ENCODE measurements around the gene ARAP1. TPM values are rescaled to one million over a fixed set of nuclear protein-coding genes. Genes with fewer than 3 reads are reported as not detected.

The ARAP1 gene
- total RNA-seq, 1 donor from 2014 or later = 17.6 TPM

GRCh38 chr11:72720784-72721183, 31.4 kb downstream of the ARAP1 start:
- H3K27ac ChIP-seq = no peak overlapping the region
- no peak overlapping the region for H2AFZ ChIP-seq (replicated peaks)
- Mint-ChIP-seq H3K27me3 (ENCODE audit: insufficient read depth, low read depth) (peaks cover 2% of the 10 kb centered on the region), H3K4me1 (peaks cover 58% of the 10 kb centered on the region), H3K4me3 (no peak overlapping the region), H3K27ac (peak overlapping the region; percentile 66), H3K36me3 (no peaks in the 10 kb centered on the region), H3K9me3 (no peaks in the 10 kb centered on the region)
- H3K9ac ChIP-seq = no peak overlapping the region
- no peak overlapping the region for H3K4me3 ChIP-seq
- H3K4me2 ChIP-seq = no peak overlapping the region
- peaks cover 8% of the 10 kb centered on the region for H4K20me1 ChIP-seq (ENCODE audit: low read depth)
- H3K27me3 ChIP-seq = no peaks in the 10 kb centered on the region
- H3K4me1 ChIP-seq = no peaks in the 10 kb centered on the region
- H3F3A ChIP-seq (ENCODE audit: low read depth) = no peaks in the 10 kb centered on the region
- peaks cover 9% of the 10 kb centered on the region for H3K79me2 ChIP-seq (ENCODE audit: low read depth)
- H3K36me3 ChIP-seq = no peaks in the 10 kb centered on the region
- no peak for TF ChIP-seq EZH2 (IDR thresholded peaks at IDR 0.05)
- no peaks in the 10 kb centered on the region for H3K9me3 ChIP-seq (ENCODE audit: low read depth)
- no peak for DNase-seq (ENCODE audit: low spot score)

- Histone ChIP-seq H3K9ac (no peak overlapping the region), H3K36me3 (no peaks in the 10 kb centered on the region), H3K4me2 (no peak overlapping the region), H3K4me3 (no peak overlapping the region), H3K27me3 (no peaks in the 10 kb centered on the region), H3F3A (ENCODE audit: low read depth) (no peaks in the 10 kb centered on the region), H2AFZ (replicated peaks) (no peak overlapping the region), H3K4me1 (no peaks in the 10 kb centered on the region), H4K20me1 (ENCODE audit: low read depth) (peaks cover 8% of the 10 kb centered on the region), H3K79me2 (ENCODE audit: low read depth) (peaks cover 8% of the 10 kb centered on the region), H3K27ac (no peak overlapping the region), H3K9me3 (ENCODE audit: low read depth) (no peaks in the 10 kb centered on the region)
- no peaks in the 10 kb centered on the region for H3K9me3 Mint-ChIP-seq
- H3K27ac Mint-ChIP-seq = peak overlapping the region; percentile 36
- H3K36me3 Mint-ChIP-seq = no peaks in the 10 kb centered on the region
- no peak overlapping the region for H3K4me3 Mint-ChIP-seq
- H3K27me3 Mint-ChIP-seq (ENCODE audit: insufficient read depth, low read depth) = peaks cover 2% of the 10 kb centered on the region
- no peak for TF ChIP-seq EZH2phosphoT487 (IDR thresholded peaks at IDR 0.05)
- no peak for TF ChIP-seq EZH2 (IDR thresholded peaks at IDR 0.05)
- TF ChIP-seq, protein P1, sequence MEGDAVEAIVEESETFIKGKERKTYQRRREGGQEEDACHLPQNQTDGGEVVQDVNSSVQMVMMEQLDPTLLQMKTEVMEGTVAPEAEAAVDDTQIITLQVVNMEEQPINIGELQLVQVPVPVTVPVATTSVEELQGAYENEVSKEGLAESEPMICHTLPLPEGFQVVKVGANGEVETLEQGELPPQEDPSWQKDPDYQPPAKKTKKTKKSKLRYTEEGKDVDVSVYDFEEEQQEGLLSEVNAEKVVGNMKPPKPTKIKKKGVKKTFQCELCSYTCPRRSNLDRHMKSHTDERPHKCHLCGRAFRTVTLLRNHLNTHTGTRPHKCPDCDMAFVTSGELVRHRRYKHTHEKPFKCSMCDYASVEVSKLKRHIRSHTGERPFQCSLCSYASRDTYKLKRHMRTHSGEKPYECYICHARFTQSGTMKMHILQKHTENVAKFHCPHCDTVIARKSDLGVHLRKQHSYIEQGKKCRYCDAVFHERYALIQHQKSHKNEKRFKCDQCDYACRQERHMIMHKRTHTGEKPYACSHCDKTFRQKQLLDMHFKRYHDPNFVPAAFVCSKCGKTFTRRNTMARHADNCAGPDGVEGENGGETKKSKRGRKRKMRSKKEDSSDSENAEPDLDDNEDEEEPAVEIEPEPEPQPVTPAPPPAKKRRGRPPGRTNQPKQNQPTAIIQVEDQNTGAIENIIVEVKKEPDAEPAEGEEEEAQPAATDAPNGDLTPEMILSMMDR (IDR thresholded peaks at IDR 0.05) = no peak
- H3K4me1 Mint-ChIP-seq = peaks cover 57% of the 10 kb centered on the region
- no peak for DNase-seq (ENCODE audit: low spot score)
Observed at GRCh38 chr11:72720047-72720446, 32.2 kb downstream of the ARAP1 start.

GRCh38 chr11:72719551-72719950, 32.7 kb downstream of the ARAP1 start:
- H3K36me3 ChIP-seq = no peaks in the 10 kb centered on the region
- Mint-ChIP-seq H3K4me3 (no peak overlapping the region), H3K27me3 (ENCODE audit: insufficient read depth, low read depth) (peaks cover 2% of the 10 kb centered on the region), H3K9me3 (no peaks in the 10 kb centered on the region), H3K36me3 (no peaks in the 10 kb centered on the region), H3K4me1 (peaks cover 62% of the 10 kb centered on the region), H3K27ac (peak overlapping the region; percentile 36)
- no peak overlapping the region for H3K4me2 ChIP-seq
- no peaks in the 10 kb centered on the region for H3K4me1 ChIP-seq
- H2AFZ ChIP-seq (replicated peaks) = no peak overlapping the region
- H3K79me2 ChIP-seq (ENCODE audit: low read depth) = peaks cover 4% of the 10 kb centered on the region
- H3K9ac ChIP-seq = no peak overlapping the region
- H3K27ac ChIP-seq = no peak overlapping the region
- no peak for TF ChIP-seq EZH2phosphoT487 (IDR thresholded peaks at IDR 0.05)
- no peaks in the 10 kb centered on the region for H3F3A ChIP-seq (ENCODE audit: low read depth)
- H3K9me3 ChIP-seq (ENCODE audit: low read depth) = no peaks in the 10 kb centered on the region
- no peak for DNase-seq (ENCODE audit: low spot score)
- H3K4me3 ChIP-seq = no peak overlapping the region
- H4K20me1 ChIP-seq (ENCODE audit: low read depth) = peaks cover 5% of the 10 kb centered on the region
- no peaks in the 10 kb centered on the region for H3K27me3 ChIP-seq

- Mint-ChIP-seq H3K4me1 (peaks cover 66% of the 10 kb centered on the region), H3K27me3 (ENCODE audit: insufficient read depth, low read depth) (peaks cover 2% of the 10 kb centered on the region), H3K9me3 (no peaks in the 10 kb centered on the region), H3K27ac (no peak overlapping the region), H3K4me3 (no peak overlapping the region), H3K36me3 (no peaks in the 10 kb centered on the region)
- DNase-seq (ENCODE audit: low spot score) = no peak
- Histone ChIP-seq H3K79me2 (ENCODE audit: low read depth) (no peaks in the 10 kb centered on the region), H4K20me1 (ENCODE audit: low read depth) (peaks cover 5% of the 10 kb centered on the region), H3K4me3 (no peak overlapping the region), H3F3A (ENCODE audit: low read depth) (no peaks in the 10 kb centered on the region), H3K27ac (no peak overlapping the region), H3K4me2 (no peak overlapping the region), H3K27me3 (no peaks in the 10 kb centered on the region), H3K9ac (no peak overlapping the region), H3K9me3 (ENCODE audit: low read depth) (no peaks in the 10 kb centered on the region), H3K4me1 (no peaks in the 10 kb centered on the region), H2AFZ (replicated peaks) (no peak overlapping the region), H3K36me3 (no peaks in the 10 kb centered on the region)
- no peak for TF ChIP-seq EZH2phosphoT487 (IDR thresholded peaks at IDR 0.05)
- TF ChIP-seq, protein P1 (IDR thresholded peaks at IDR 0.05) = no peak
- no peak for TF ChIP-seq EZH2 (IDR thresholded peaks at IDR 0.05)
Observed at GRCh38 chr11:72719144-72719543, 33.1 kb downstream of the ARAP1 start.
